Ishikawa (cell line): Measurements from ENCODE around the gene KCNG4.

Experiments
- CEBPB ChIP-seq: IDR thresholded peaks from 2 replicates; pipeline ENCODE4 v1.6.1; 2012
- CREB1 ChIP-seq: IDR thresholded peaks from 2 replicates; pipeline ENCODE4 v1.6.1; 2012; ENCODE audit warnings: low read depth
- EP300 ChIP-seq: IDR thresholded peaks from 2 replicates; pipeline ENCODE4 v1.6.1; 2012; ENCODE audit warnings: borderline replicate concordance
- MAX ChIP-seq: IDR thresholded peaks from 2 replicates; pipeline ENCODE4 v1.6.1; 2012
- RAD21 ChIP-seq: IDR thresholded peaks from 2 replicates; pipeline ENCODE4 v1.6.1; 2012; ENCODE audit warnings: low read depth
- TAF1 ChIP-seq: IDR thresholded peaks from 2 replicates; pipeline ENCODE4 v1.6.1; 2012; ENCODE audit warnings: low read depth, mild to moderate bottlenecking
- USF1 ChIP-seq: IDR thresholded peaks from 2 replicates; pipeline ENCODE4 v1.6.1; 2012
- YY1 ChIP-seq: IDR thresholded peaks from 2 replicates; pipeline ENCODE4 v1.6.1; 2012; ENCODE audit warnings: low read depth
- ZBTB7A ChIP-seq: IDR thresholded peaks from 2 replicates; pipeline ENCODE4 v1.6.1; 2012; ENCODE audit warnings: low read depth

- TF ChIP-seq MAX (no peak), ZBTB7A (no peak), CREB1 (no peak), TAF1 (no peak), USF1 (no peak), CEBPB (no peak), EP300 (no peak), YY1 (no peak), RAD21 (no peak)
These were observed 33.0 kb upstream of the KCNG4 start for GRCh38 chr16:84272740-84273320.
